IgD-negative memory B cell (primary cell): ENCODE results near the gene RTP5. TPM values are rescaled to one million over a fixed set of nuclear protein-coding genes. Genes with fewer than 3 reads are reported as not detected.

ENCODE experiments used
- H3K27ac Mint-ChIP-seq, 3 donors: one replicate each; pipeline ENCODE4 v1.8.0; 2020 to 2022; ENCODE audit warnings: mild to moderate bottlenecking in 3 of 3, mixed read lengths in 3 of 3, moderate library complexity in 1 of 3
- H3K27me3 Mint-ChIP-seq: one replicate; pipeline ENCODE4 v1.8.0; 2021; ENCODE audit warnings: mixed read lengths
- H3K36me3 Mint-ChIP-seq: one replicate; pipeline ENCODE4 v1.8.0; 2020; ENCODE audit warnings: mild to moderate bottlenecking, mixed read lengths
- H3K4me1 Mint-ChIP-seq, 3 donors: one replicate each; pipeline ENCODE4 v1.8.0; 2020 to 2022; ENCODE audit warnings: mixed read lengths in 3 of 3, mild to moderate bottlenecking in 1 of 3
- H3K4me3 Mint-ChIP-seq, 4 donors: one replicate each; pipeline ENCODE4 v1.8.0; 2020 to 2022; ENCODE audit warnings: mild to moderate bottlenecking in 4 of 4, mixed read lengths in 4 of 4, moderate library complexity in 3 of 4
- H3K9me3 Mint-ChIP-seq, 3 donors: one replicate each; pipeline ENCODE4 v1.8.0; 2020 to 2021; ENCODE audit warnings: mixed read lengths in 3 of 3, mild to moderate bottlenecking in 1 of 3
- polyA plus RNA-seq: library from polyadenylated mRNA; unstranded; fragments of 300-500 nt; fragmentation: Illumina TruSeq; gene quantifications from one replicate; pipeline ENCODE4 v1.2.3, GENCODE V29; 2021

The RTP5 gene
- polyA plus RNA-seq, 1 donor from 2014 or later = not detected

- Mint-ChIP-seq H3K27me3 (no peaks in the 10 kb centered on the region), H3K4me3 (peak overlapping the region in 1 of 4 donors; percentile 52), H3K4me1 (peaks cover 16 to 21% (median 18%) of the 10 kb centered on the region in 3 donors), H3K36me3 (peaks cover under 1% of the 10 kb centered on the region), H3K27ac (peak overlapping the region; percentile 16 to 93 (median 64)), H3K9me3 (peaks cover 0 to 4% (median 4%) of the 10 kb centered on the region in 3 donors)
Observed at GRCh38 chr2:241879326-241879725, 9.8 kb downstream of the RTP5 start.

- peak overlapping the region; percentile 93 to 99 (median 98) for H3K27ac Mint-ChIP-seq
- no peaks in the 10 kb centered on the region for H3K27me3 Mint-ChIP-seq
- H3K4me1 Mint-ChIP-seq = peaks cover 16 to 20% (median 18%) of the 10 kb centered on the region in 3 donors
- H3K36me3 Mint-ChIP-seq = peaks cover 2% of the 10 kb centered on the region
- peaks cover 0 to 4% (median under 1%) of the 10 kb centered on the region in 3 donors for H3K9me3 Mint-ChIP-seq
- H3K4me3 Mint-ChIP-seq = peak overlapping the region; percentile 87 to 98 (median 94)
Observed at GRCh38 chr2:241880311-241881073, 11.0 kb downstream of the RTP5 start.

DNA sequence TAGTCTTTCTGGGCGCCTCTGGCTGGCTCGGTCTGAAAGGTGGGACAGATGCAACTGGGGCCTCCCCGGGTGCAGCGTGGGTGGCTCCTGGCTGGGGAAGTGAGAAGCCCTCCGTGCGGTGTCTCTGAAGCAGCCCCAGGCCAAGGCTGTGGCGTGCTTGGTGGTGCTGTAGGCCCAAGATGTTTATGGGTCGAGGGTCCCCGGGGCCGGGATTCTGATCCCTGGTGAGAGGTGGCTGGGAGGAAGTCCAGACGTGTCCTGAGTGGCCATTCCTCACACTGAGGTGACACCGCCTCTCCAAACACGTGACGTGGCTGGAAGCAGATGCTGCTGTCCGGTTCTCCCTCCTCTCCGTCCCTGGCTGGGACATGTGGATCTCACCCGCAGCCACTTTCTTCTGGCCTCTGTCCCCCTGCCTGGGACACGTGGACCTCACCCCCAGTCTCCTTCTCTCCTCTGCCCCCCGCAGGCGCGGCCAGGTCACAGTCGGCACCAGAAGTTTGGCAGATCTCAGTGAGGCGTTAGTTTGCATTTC, 12.6 kb downstream of the RTP5 start:
- H3K4me1 Mint-ChIP-seq = peaks cover 22 to 30% (median 24%) of the 10 kb centered on the region in 3 donors
- H3K27me3 Mint-ChIP-seq = no peaks in the 10 kb centered on the region
- H3K4me3 Mint-ChIP-seq = peak overlapping the region; percentile 87 to 98 (median 94)
- H3K36me3 Mint-ChIP-seq = peaks cover 6% of the 10 kb centered on the region
- H3K9me3 Mint-ChIP-seq = peaks cover 0 to 4% (median 0%) of the 10 kb centered on the region in 3 donors
- H3K27ac Mint-ChIP-seq = peak overlapping the region; percentile 93 to 99 (median 98)

- Mint-ChIP-seq H3K27me3 (no peaks in the 10 kb centered on the region), H3K4me1 (peaks cover 35 to 39% (median 36%) of the 10 kb centered on the region in 3 donors), H3K27ac (no peak overlapping the region), H3K36me3 (peaks cover 6% of the 10 kb centered on the region), H3K4me3 (no peak overlapping the region), H3K9me3 (peaks cover 0 to 4% (median 0%) of the 10 kb centered on the region in 3 donors)
Observed at GRCh38 chr2:241884951-241885290, 15.4 kb downstream of the RTP5 start.

DNA sequence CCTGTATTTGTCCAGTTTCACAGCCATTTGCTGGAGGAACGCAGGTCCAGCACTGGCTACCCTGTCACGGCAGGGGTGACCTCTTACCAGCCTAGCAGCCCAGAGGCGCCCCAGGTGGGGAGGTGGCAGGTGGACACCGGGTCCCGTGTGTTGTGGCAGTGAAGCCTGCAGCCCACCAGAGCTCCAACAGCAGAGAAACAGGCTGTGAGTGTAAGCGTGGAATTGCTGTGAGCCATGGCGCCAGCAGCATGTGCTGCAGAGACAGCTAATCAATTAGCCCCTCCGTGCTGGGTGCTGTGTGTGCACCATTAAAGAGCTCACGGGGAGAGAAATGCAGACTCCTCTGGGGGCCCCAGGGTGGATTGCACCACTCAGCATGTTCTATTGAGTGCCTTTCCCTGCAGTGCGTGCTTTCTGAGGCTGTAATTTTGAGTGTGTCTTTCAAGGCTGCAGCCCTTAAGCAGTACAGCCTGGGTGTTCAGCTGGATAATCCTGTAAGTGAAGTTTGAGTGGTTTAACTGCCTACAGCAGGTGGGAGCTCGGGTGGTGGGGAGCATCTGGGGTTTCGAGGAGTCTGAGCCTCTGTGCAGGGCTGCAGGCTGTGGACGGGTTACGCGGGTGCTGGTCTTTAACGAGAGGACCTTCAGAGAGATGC, 15.9 kb downstream of the RTP5 start:
- peaks cover 6% of the 10 kb centered on the region for H3K36me3 Mint-ChIP-seq
- peaks cover 0 to 4% (median 0%) of the 10 kb centered on the region in 3 donors for H3K9me3 Mint-ChIP-seq
- peaks cover 35 to 41% (median 36%) of the 10 kb centered on the region in 3 donors for H3K4me1 Mint-ChIP-seq
- peak overlapping the region in 1 of 3 donors; percentile 67 for H3K27ac Mint-ChIP-seq
- H3K27me3 Mint-ChIP-seq = no peaks in the 10 kb centered on the region
- H3K4me3 Mint-ChIP-seq = peak overlapping the region in 1 of 4 donors; percentile 66

- Mint-ChIP-seq H3K27ac (peak overlapping the region in 2 of 3 donors; percentile 13 to 67), H3K4me1 (peaks cover 33 to 37% (median 33%) of the 10 kb centered on the region in 3 donors), H3K27me3 (no peaks in the 10 kb centered on the region), H3K36me3 (peaks cover 6% of the 10 kb centered on the region), H3K9me3 (peaks cover 0 to 4% (median 0%) of the 10 kb centered on the region in 3 donors), H3K4me3 (peak overlapping the region in 3 of 4 donors; percentile 50 to 79 (median 66))
Observed at GRCh38 chr2:241885946-241886643, 16.6 kb downstream of the RTP5 start.

GRCh38 chr2:241886840-241887447, 17.4 kb downstream of the RTP5 start:
- H3K9me3 Mint-ChIP-seq = no peaks in the 10 kb centered on the region
- H3K27ac Mint-ChIP-seq = peak overlapping the region; percentile 10 to 67 (median 53)
- H3K4me3 Mint-ChIP-seq = peak overlapping the region in 2 of 4 donors; percentile 50 to 79
- H3K27me3 Mint-ChIP-seq = no peaks in the 10 kb centered on the region
- H3K36me3 Mint-ChIP-seq = peaks cover 6% of the 10 kb centered on the region
- H3K4me1 Mint-ChIP-seq = peaks cover 30 to 37% (median 31%) of the 10 kb centered on the region in 3 donors

GRCh38 chr2:241887806-241888522, 18.4 kb downstream of the RTP5 start:
- peaks cover 6% of the 10 kb centered on the region for H3K36me3 Mint-ChIP-seq
- H3K27ac Mint-ChIP-seq = peak overlapping the region; percentile 25 to 86 (median 76)
- H3K9me3 Mint-ChIP-seq = no peaks in the 10 kb centered on the region
- H3K4me3 Mint-ChIP-seq = peak overlapping the region in 1 of 4 donors; percentile 80
- H3K27me3 Mint-ChIP-seq = no peaks in the 10 kb centered on the region
- peaks cover 23 to 29% (median 24%) of the 10 kb centered on the region in 3 donors for H3K4me1 Mint-ChIP-seq

GRCh38 chr2:241888641-241889040, 19.1 kb downstream of the RTP5 start:
- H3K4me3 Mint-ChIP-seq = no peak overlapping the region
- no peaks in the 10 kb centered on the region for H3K9me3 Mint-ChIP-seq
- no peaks in the 10 kb centered on the region for H3K27me3 Mint-ChIP-seq
- peaks cover 20 to 25% (median 21%) of the 10 kb centered on the region in 3 donors for H3K4me1 Mint-ChIP-seq
- peaks cover 6% of the 10 kb centered on the region for H3K36me3 Mint-ChIP-seq
- peak overlapping the region in 2 of 3 donors; percentile 53 to 76 for H3K27ac Mint-ChIP-seq

- no peak overlapping the region for H3K4me3 Mint-ChIP-seq
- peak overlapping the region in 1 of 3 donors; percentile 10 for H3K27ac Mint-ChIP-seq
- H3K9me3 Mint-ChIP-seq = no peaks in the 10 kb centered on the region
- peaks cover 5% of the 10 kb centered on the region for H3K36me3 Mint-ChIP-seq
- H3K27me3 Mint-ChIP-seq = no peaks in the 10 kb centered on the region
- H3K4me1 Mint-ChIP-seq = peaks cover 18 to 25% (median 21%) of the 10 kb centered on the region in 3 donors
Observed at GRCh38 chr2:241890524-241891235, 21.2 kb downstream of the RTP5 start.

DNA sequence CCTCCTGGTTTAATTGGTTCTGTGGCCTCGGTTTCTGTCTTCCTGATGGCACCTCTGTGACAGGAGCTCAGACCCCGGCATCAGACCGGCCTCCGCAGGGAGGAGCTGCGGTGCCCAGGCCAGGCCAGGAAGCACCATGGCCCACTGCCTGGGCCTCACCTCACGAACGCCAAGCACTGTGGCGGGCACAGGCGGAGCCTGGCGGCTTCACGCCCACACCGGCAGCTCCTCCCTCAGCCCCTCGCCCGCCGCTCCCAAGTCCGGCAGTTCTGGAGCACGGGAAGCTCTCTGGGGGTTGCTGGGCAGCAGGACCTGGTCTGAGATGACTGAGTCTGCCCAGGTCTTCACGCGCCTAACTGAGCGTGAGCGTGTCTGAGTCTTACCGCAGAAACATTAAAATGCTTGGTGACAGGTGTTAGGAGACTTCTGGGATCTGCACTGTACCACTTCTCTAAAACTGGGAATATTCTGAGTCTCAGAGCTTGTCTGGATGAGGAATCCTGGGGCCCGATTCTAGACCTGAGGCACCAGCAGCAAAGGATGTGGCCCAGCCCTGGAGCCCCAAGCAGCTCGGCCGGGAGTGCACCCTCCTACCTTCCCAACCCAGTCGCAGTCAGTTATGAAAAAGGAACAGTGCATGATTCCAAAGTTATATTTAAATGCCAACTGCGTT, 21.9 kb downstream of the RTP5 start:
- Mint-ChIP-seq H3K4me1 (peaks cover 11 to 21% (median 18%) of the 10 kb centered on the region in 3 donors), H3K27ac (peak overlapping the region in 1 of 3 donors; percentile 10), H3K27me3 (no peaks in the 10 kb centered on the region), H3K36me3 (peaks cover 2% of the 10 kb centered on the region), H3K9me3 (peaks cover 0 to 2% (median 0%) of the 10 kb centered on the region in 3 donors), H3K4me3 (no peak overlapping the region)

- peaks cover 8 to 18% (median 15%) of the 10 kb centered on the region in 3 donors for H3K4me1 Mint-ChIP-seq
- H3K4me3 Mint-ChIP-seq = no peak overlapping the region
- H3K27ac Mint-ChIP-seq = no peak overlapping the region
- no peaks in the 10 kb centered on the region for H3K27me3 Mint-ChIP-seq
- H3K9me3 Mint-ChIP-seq = peaks cover 0 to 2% (median 0%) of the 10 kb centered on the region in 3 donors
- H3K36me3 Mint-ChIP-seq = no peaks in the 10 kb centered on the region
Observed at GRCh38 chr2:241891988-241892298, 22.4 kb downstream of the RTP5 start.
